ENCODE data around the gene GSDME.

GSDME gene

DNA sequence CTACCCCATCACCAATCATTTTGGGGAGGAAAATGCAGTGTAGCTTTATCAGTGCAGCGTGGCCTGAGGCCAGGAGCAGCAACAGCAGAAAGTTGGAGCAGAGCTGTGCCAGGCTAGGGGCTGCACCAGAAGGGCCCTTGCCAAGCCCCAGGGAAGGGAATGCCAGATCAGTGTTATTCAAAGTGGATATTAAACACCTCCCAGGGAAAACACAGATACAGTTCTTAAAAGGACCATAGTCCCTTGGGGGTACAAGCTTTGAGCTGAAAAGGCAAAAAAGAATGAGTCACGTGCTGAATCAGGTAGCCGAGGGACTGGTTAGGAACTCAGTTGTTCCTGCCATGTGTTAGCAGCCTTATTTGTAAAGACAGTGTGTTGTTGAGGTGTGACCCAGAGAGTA, 54.0 kb downstream of the GSDME start:
- CTCF ChIA-PET, result no interaction called here

DNA sequence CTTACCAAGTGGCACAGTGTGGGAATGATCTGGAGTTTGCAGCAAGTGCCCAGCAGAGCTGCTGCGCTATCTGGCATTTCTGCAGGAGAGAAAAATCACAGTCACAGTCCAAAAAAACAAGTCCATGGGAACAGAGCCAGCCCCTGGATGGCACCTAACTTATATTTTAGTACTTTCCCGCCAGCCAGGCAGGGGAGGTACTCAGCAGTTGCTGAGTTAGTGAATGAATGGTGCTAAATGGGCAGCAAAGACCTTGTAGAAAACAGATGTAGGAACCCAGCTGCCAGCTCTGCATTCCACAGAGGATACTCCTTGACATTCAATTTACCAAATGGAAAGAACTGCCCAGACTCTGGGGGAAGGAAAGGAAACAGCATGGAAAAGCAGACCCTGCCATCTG, 54.5 kb downstream of the GSDME start:
- ChIA-PET CTCF (interaction anchor here (0.6 to 1.6 kb wide), 2 partner anchors 9 to 396 kb away, joined by 3 to 11 read pairs; no protein-coding TSS in a partner anchor), POLR2A (no interaction called here)
- peaks cover 4% of the 10 kb centered on the region for H3K4me1 ChIP-seq (ENCODE audit: control insufficient read depth, insufficient read depth, low read length)
- H3K4me3 ChIP-seq (ENCODE audit: low read depth, low read length), result no peak overlapping the region
- H3K9me3 ChIP-seq (ENCODE audit: control insufficient read depth, insufficient read depth, low read depth, low read length), result no peaks in the 10 kb centered on the region
- TF ChIP-seq, protein P1, sequence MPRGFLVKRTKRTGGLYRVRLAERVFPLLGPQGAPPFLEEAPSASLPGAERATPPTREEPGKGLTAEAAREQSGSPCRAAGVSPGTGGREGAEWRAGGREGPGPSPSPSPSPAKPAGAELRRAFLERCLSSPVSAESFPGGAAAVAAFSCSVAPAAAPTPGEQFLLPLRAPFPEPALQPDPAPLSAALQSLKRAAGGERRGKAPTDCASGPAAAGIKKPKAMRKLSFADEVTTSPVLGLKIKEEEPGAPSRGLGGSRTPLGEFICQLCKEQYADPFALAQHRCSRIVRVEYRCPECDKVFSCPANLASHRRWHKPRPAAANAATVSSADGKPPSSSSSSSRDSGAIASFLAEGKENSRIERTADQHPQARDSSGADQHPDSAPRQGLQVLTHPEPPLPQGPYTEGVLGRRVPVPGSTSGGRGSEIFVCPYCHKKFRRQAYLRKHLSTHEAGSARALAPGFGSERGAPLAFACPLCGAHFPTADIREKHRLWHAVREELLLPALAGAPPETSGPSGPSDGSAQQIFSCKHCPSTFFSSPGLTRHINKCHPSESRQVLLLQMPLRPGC (tag by site-specific recombination; IDR thresholded peaks at IDR 0.05), result no peak
- TF ChIP-seq SCRT1 (tag by site-specific recombination; IDR thresholded peaks at IDR 0.05; ENCODE audit: borderline replicate concordance) (no peak), ZNF174 (tag by site-specific recombination; IDR thresholded peaks at IDR 0.05) (no peak), ZNF37A (tag by site-specific recombination; IDR thresholded peaks at IDR 0.05) (no peak), SP7 (tag by site-specific recombination; IDR thresholded peaks at IDR 0.05) (no peak), ZNF266 (tag by site-specific recombination; IDR thresholded peaks at IDR 0.05; ENCODE audit: low read depth) (no peak), ZNF394 (tag by site-specific recombination; IDR thresholded peaks at IDR 0.05; ENCODE audit: borderline replicate concordance) (no peak), ZNF214 (tag by site-specific recombination; IDR thresholded peaks at IDR 0.05; ENCODE audit: borderline replicate concordance) (no peak), ZNF221 (tag by site-specific recombination; IDR thresholded peaks at IDR 0.05; ENCODE audit: borderline replicate concordance) (no peak), ZNF76 (tag by site-specific recombination; IDR thresholded peaks at IDR 0.05; ENCODE audit: borderline replicate concordance, low read depth) (no peak), RBAK (tag by site-specific recombination; IDR thresholded peaks at IDR 0.05) (no peak), ZNF16 (tag by site-specific recombination; IDR thresholded peaks at IDR 0.05; ENCODE audit: low read depth) (no peak)
- TF ChIP-seq, protein P2, sequence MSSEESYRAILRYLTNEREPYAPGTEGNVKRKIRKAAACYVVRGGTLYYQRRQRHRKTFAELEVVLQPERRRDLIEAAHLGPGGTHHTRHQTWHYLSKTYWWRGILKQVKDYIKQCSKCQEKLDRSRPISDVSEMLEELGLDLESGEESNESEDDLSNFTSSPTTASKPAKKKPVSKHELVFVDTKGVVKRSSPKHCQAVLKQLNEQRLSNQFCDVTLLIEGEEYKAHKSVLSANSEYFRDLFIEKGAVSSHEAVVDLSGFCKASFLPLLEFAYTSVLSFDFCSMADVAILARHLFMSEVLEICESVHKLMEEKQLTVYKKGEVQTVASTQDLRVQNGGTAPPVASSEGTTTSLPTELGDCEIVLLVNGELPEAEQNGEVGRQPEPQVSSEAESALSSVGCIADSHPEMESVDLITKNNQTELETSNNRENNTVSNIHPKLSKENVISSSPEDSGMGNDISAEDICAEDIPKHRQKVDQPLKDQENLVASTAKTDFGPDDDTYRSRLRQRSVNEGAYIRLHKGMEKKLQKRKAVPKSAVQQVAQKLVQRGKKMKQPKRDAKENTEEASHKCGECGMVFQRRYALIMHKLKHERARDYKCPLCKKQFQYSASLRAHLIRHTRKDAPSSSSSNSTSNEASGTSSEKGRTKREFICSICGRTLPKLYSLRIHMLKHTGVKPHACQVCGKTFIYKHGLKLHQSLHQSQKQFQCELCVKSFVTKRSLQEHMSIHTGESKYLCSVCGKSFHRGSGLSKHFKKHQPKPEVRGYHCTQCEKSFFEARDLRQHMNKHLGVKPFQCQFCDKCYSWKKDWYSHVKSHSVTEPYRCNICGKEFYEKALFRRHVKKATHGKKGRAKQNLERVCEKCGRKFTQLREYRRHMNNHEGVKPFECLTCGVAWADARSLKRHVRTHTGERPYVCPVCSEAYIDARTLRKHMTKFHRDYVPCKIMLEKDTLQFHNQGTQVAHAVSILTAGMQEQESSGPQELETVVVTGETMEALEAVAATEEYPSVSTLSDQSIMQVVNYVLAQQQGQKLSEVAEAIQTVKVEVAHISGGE (tag by site-specific recombination; conservative IDR thresholded peaks at IDR 0.05; ENCODE audit: low read depth), result no peak
- no peak overlapping the region for H3K27ac ChIP-seq (ENCODE audit: extremely low read depth, low read depth, low read length)
- peaks cover 0 to 4% of the 10 kb centered on the region in 2 experiments; a peak in 1 of 3 replicates for H3K36me3 ChIP-seq (ENCODE audit: control insufficient read depth in 2 of 2, insufficient read depth in 1 of 2, low read length in 2 of 2)

More for the DNA sequence above, 54.0 kb downstream of the GSDME start:
- Histone ChIP-seq H3K27ac (ENCODE audit: extremely low read depth, low read depth, low read length) (no peak overlapping the region), H3K4me1 (ENCODE audit: control insufficient read depth, insufficient read depth, low read length) (peaks cover 4% of the 10 kb centered on the region), H3K36me3 (ENCODE audit: control insufficient read depth in 2 of 2, insufficient read depth in 1 of 2, low read length in 2 of 2) (peaks cover 0 to 4% of the 10 kb centered on the region in 2 experiments; a peak in 1 of 3 replicates), H3K9me3 (ENCODE audit: control insufficient read depth, insufficient read depth, low read depth, low read length) (no peaks in the 10 kb centered on the region), H3K4me3 (ENCODE audit: low read depth, low read length) (no peak overlapping the region)
- TF ChIP-seq ZNF791 (tag by site-specific recombination; IDR thresholded peaks at IDR 0.05) (no peak), ZBTB1 (tag by site-specific recombination; IDR thresholded peaks at IDR 0.05) (no peak), TRIM28 (IDR thresholded peaks at IDR 0.05; ENCODE audit: borderline replicate concordance, low read length) (no peak), ZNF654 (tag by site-specific recombination; IDR thresholded peaks at IDR 0.05; ENCODE audit: low read depth) (no peak)
- POLR2A ChIA-PET, result no interaction called here

Data from HEK293 (cell line).